Spleen (tissue), 11 donors: ENCODE data around the gene TCF7L1. TPM values are rescaled to one million over a fixed set of nuclear protein-coding genes. Genes with fewer than 3 reads are reported as not detected.

ENCODE experiments used
- DNase-seq: peaks from one replicate; pipeline ENCODE4 v3.0.0-alpha.2; 2020
- H3K27ac ChIP-seq, 8 donors: fragments of 200-600 bp; sonication (generic) in 7 of 8; 1 replicate in 4 of 8; 2 replicates in 4 of 8; pipeline versions ENCODE4 v1.5.0 to v1.8.0; 2016 to 2021; ENCODE audit warnings: inconsistent platforms in 4 of 8, mild to moderate bottlenecking in 4 of 8, moderate library complexity in 1 of 8
- H3K27me3 ChIP-seq, 7 donors: fragments of 200-600 bp; sonication (generic) in 6 of 7; replicated peaks in 1 of 7; 1 replicate in 4 of 7; 2 replicates in 3 of 7; pipeline versions ENCODE4 v1.5.0 to v1.8.0; 2016 to 2021; ENCODE audit warnings: inconsistent platforms in 3 of 7, mild to moderate bottlenecking in 1 of 7
- H3K36me3 ChIP-seq, 6 donors: fragments of 200-600 bp; sonication (generic) in 5 of 6; 1 replicate in 4 of 6; 2 replicates in 2 of 6; pipeline versions ENCODE4 v1.5.0 to v1.8.0; 2016 to 2021; ENCODE audit warnings: inconsistent platforms in 2 of 6
- H3K4me1 ChIP-seq, 6 donors: fragments of 200-600 bp; sonication (generic) in 5 of 6; 1 replicate in 3 of 6; 2 replicates in 3 of 6; pipeline versions ENCODE4 v1.5.0 to v1.8.0; 2016 to 2021; ENCODE audit warnings: inconsistent platforms in 3 of 6
- H3K4me3 ChIP-seq, 8 donors: fragments of 200-600 bp; sonication (generic) in 7 of 8; 1 replicate in 4 of 8; 2 replicates in 4 of 8; pipeline versions ENCODE4 v1.5.0 to v1.8.0; 2016 to 2021; ENCODE audit warnings: inconsistent platforms in 4 of 8, mild to moderate bottlenecking in 4 of 8, moderate library complexity in 2 of 8
- H3K9me3 ChIP-seq, 8 donors: fragments of 200-600 bp; sonication (generic) in 7 of 8; 1 replicate in 4 of 8; 2 replicates in 4 of 8; pipeline versions ENCODE4 v1.5.0 to v1.8.0; 2016 to 2021; ENCODE audit warnings: inconsistent platforms in 4 of 8
- POLR2A ChIP-seq, 3 donors: fragments of 450-650 bp; IDR thresholded peaks; one replicate each; pipeline ENCODE4 v1.5.1; 2017; ENCODE audit warnings: antibody characterized with exemption in 3 of 3, mild to moderate bottlenecking in 1 of 3
- POLR2AphosphoS5 ChIP-seq, 3 donors: sonication (generic); formaldehyde crosslinking; IDR thresholded peaks; one replicate each; pipeline ENCODE4 v1.5.1; 2017; ENCODE audit warnings: antibody characterized with exemption in 3 of 3
- WGBS, 5 donors: extraction: QIAGEN DNeasy Blood & Tissue Kit in 3 of 5; methylation state at CpG; one replicate each; pipeline versions ENCODE4 v1.1.5 to v1.1.7; 2013 to 2018; 5-methylcytosine and 5-hydroxymethylcytosine counted together
- intact Hi-C: fragments of 100-400 bp; cut with DNase I; formaldehyde crosslinking; loops from one replicate; pipeline ENCODE4 v1.15.0; 2023; ENCODE audit warnings: low total_unique reads
- polyA plus RNA-seq, 3 donors: library from polyadenylated mRNA; stranded (reverse); fragments of 200-250 nt; gene quantifications; one replicate each; pipeline ENCODE4 v1.2.1, GENCODE V29; 2013
- total RNA-seq, 7 donors: library from RNA; depleted of rRNA in 3 of 7; stranded (reverse); fragments of >200 nt in 3 of 7; fragmentation: NEBNext Ultra II Directional in 4 of 7; extraction: Animal tissue kit (Norgen Biotek cat#: 25700) in 4 of 7; gene quantifications; one replicate each; pipeline versions ENCODE4 v1.1.0 to v1.2.1, GENCODE V29; 2016 to 2021
- TF ChIP-seq, protein P1 (sequence below), 11 experiments: fragments of 200-600 bp in 7 of 11; fragments of 450-650 bp in 4 of 11; sonication (generic) in 4 of 11; IDR thresholded peaks in 8 of 11; conservative IDR thresholded peaks in 3 of 11; 1 replicate in 7 of 11; 2 replicates in 4 of 11; pipeline versions ENCODE4 v1.4.0 to v1.8.0; 2016 to 2021; ENCODE audit warnings: antibody characterized with exemption in 11 of 11, inconsistent platforms in 4 of 11, mild to moderate bottlenecking in 1 of 11
- donor health status: healthy with polysubstance abuse.
- donor health status: DM: no; HTN: no; CAD: no; lungs with moderate emphysema.
- donor health status: DM: no; HTN: no; CAD: no.
- donor health status: Bipolar disorder and iron deficiency.
- donor health status: healthy.
- donor health status: DM: no; HTN: no; CAD: no.
- donor health status: DM: yes; HTN: yes; CAD: no.

The TCF7L1 gene
- total and polyA plus RNA-seq, 10 donors, result 2.0 to 15.8 (median 6.4) TPM

DNA sequence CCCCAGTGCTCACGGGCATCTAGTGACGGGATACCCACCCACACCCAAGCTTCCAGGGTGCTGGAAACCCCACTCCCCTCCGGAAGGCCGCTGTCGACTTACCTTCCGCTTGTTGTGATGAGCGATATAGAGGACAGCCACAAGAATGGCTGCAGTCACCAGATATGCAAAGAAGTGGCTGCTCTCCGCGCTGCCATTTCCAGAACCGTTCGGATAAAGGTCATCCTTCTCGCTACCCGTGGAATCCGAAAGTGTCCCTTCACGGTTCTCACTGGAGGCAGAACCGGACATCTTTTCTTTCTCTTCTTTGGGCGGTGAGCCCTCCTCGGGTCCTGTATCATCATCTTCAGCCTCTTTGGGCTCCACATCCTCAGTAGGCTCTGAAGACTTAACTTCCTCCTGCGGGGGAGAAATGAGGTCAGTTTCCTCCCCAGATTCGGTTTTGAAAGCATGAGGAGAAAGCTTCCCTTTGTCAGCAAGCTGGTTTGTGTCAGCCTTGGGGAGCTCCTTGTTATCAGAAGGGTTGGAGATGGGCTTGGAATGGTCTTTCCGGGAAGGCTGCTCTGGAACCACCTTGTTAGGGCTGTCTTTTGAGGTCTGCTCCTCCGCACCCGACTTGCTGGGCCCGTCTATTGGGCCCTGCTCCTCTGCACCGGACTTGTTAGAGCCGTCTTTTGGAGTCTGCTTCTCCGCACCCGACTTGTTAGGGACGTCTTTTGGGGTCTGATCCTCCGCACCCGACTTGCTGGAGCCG, 193.4 kb downstream of the TCF7L1 start:
- intact Hi-C loops, result no loop called here
- WGBS, 5 donors, result 2 to 9% (median 6%) methylated on average over 31 to 32 of the region's 32 CpGs
- H3K4me1 ChIP-seq, result peaks cover 41 to 73% (median 60%) of the 10 kb centered on the region in 6 donors

DNA sequence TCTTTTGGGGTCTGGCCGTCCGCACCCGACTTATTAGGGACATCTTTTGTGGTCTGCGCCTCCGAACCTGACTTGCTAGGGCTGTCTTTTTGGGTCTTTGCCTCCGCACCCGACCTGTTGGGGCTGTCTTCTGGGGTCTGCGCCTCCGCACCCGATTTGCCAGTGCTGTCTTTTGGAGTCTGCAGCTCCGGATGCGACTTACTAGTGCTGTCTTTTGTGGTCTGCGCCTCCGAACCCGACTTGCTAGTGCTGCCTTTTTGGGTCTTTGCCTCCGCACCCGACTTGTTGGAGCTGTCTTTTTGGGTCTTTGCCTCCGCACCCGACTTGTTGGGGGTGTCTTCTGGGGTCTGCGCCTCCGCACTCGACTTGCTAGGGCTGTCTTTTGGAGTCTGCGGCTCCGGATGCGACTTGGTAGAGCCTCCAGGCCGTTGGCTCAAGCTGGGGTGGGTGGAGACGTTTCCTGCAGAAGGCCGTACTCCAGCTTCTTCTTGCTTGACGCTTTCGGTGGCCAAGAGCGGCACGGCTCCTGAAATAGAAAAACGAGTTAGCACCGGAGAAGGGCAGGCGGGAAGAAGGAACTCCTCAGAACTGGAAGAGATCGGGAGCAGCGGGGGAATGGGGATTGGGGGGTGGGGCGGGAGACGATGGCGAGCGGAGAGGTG, 194.1 kb downstream of the TCF7L1 start:
- H3K4me1 ChIP-seq, result peaks cover 34 to 66% (median 53%) of the 10 kb centered on the region in 6 donors
- H3K27me3 ChIP-seq, result no peaks in the 10 kb centered on the region
- 1 to 4% (median 2%) methylated on average over 35 to 41 of the region's 41 CpGs for WGBS, 5 donors
- DNase-seq, result peak; percentile 92
- peaks cover 0 to 42% (median 26%) of the 10 kb centered on the region in 6 donors for H3K36me3 ChIP-seq
- no peaks in the 10 kb centered on the region for H3K9me3 ChIP-seq
- TF ChIP-seq POLR2AphosphoS5 (IDR thresholded peaks at IDR 0.05) (no peak), POLR2A (IDR thresholded peaks at IDR 0.05) (no peak)
- TF ChIP-seq, protein P1, sequence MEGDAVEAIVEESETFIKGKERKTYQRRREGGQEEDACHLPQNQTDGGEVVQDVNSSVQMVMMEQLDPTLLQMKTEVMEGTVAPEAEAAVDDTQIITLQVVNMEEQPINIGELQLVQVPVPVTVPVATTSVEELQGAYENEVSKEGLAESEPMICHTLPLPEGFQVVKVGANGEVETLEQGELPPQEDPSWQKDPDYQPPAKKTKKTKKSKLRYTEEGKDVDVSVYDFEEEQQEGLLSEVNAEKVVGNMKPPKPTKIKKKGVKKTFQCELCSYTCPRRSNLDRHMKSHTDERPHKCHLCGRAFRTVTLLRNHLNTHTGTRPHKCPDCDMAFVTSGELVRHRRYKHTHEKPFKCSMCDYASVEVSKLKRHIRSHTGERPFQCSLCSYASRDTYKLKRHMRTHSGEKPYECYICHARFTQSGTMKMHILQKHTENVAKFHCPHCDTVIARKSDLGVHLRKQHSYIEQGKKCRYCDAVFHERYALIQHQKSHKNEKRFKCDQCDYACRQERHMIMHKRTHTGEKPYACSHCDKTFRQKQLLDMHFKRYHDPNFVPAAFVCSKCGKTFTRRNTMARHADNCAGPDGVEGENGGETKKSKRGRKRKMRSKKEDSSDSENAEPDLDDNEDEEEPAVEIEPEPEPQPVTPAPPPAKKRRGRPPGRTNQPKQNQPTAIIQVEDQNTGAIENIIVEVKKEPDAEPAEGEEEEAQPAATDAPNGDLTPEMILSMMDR (IDR thresholded peaks at IDR 0.05 in 8 of 11, conservative IDR thresholded peaks at IDR 0.05 in 3 of 11), result no peak
- intact Hi-C loops, result no loop called here
- H3K27ac ChIP-seq, result peak overlapping the region; percentile 91 to 99 (median 98)
- H3K4me3 ChIP-seq, result peak overlapping the region; percentile 66 to 92 (median 77)

More for the DNA sequence above, 193.4 kb downstream of the TCF7L1 start:
- H3K9me3 ChIP-seq, result no peaks in the 10 kb centered on the region
- peak overlapping the region; percentile 66 to 92 (median 77) for H3K4me3 ChIP-seq
- TF ChIP-seq POLR2A (IDR thresholded peaks at IDR 0.05) (no peak), POLR2AphosphoS5 (IDR thresholded peaks at IDR 0.05) (peak in 2 of 3 donors; percentile 15 to 76)
- TF ChIP-seq, protein P1 (IDR thresholded peaks at IDR 0.05 in 8 of 11, conservative IDR thresholded peaks at IDR 0.05 in 3 of 11), result no peak
- DNase-seq, result peak; percentile 86
- H3K36me3 ChIP-seq, result peaks cover 0 to 49% (median 33%) of the 10 kb centered on the region in 6 donors
- H3K27ac ChIP-seq, result peak overlapping the region; percentile 91 to 99 (median 98)
- no peaks in the 10 kb centered on the region for H3K27me3 ChIP-seq

DNA sequence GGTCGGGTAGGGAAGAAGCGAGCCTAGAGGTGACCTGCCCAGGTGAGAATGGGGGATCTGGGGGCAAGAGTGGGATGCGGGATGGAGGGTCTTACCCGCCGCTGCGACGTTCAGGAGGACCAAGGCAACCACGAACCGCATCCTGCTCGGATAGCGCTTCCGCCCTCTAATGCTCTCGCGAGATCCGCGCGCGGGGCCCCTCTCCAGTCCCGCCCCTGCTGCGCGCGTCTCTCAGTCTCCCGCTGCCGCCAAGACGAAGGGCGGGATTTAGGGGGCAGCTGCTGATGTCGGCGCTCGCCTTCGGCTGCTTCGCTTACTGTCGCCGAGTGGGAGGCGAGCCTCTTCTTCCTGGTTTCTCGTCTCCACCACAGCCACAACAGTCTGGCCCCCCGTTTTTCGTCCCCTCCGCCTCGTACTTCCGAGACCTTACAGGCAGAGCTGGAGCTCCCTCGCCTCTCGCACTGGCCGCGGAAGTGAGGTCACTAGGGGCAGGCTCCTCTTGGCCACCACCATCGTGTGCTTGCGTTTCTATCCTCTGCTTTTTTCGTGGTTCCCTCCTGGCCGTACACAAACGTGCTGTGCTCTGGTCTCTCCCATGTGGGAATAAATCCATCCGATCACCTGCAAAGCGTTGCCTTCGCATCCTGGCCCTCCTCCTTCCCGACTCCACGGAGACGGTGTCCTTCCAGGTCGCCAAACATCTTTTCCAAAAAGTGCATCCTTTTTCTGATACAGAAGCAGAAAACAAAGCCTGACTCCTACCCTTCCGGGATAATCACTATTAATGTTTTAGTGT, 194.8 kb downstream of the TCF7L1 start, which contains the start of gene TGOLN2:
Gene TGOLN2 (minus strand): TSS at position 168 of the 796 bp plus-strand sequence. CDS start 27 bp downstream, at position 141.
- peak within 1 kb of the TSS; percentile 66 to 92 (median 77) for H3K4me3 ChIP-seq
- H3K27me3 ChIP-seq, result no peaks in the 10 kb centered on the region
- WGBS, 5 donors, result 0 to 1% (median 0%) methylated on average over 54 to 57 of the region's 57 CpGs
- peaks cover 0 to 35% (median 18%) of the 10 kb centered on the region in 6 donors for H3K36me3 ChIP-seq
- TF ChIP-seq POLR2A (IDR thresholded peaks at IDR 0.05), result peak; percentile 91 to 98 (median 95)
- TF ChIP-seq, protein P1 (IDR thresholded peaks at IDR 0.05 in 8 of 11, conservative IDR thresholded peaks at IDR 0.05 in 3 of 11), result peak in 6 of 11 experiments; percentile 7 to 55 (median 28)
- TF ChIP-seq POLR2AphosphoS5 (IDR thresholded peaks at IDR 0.05), result peak; percentile 100
- peak within 1 kb of the TSS; percentile 91 to 99 (median 98) for H3K27ac ChIP-seq
- H3K9me3 ChIP-seq, result no peaks in the 10 kb centered on the region
- peak; percentile 99 for DNase-seq
- peaks cover 26 to 58% (median 46%) of the 10 kb centered on the region in 6 donors for H3K4me1 ChIP-seq
- intact Hi-C loops, result no loop called here
